HG02938 (cell line): ENCODE measurements around the gene SLC19A1.

Source experiments
- ATAC-seq: cut with Tn5 transposase; IDR thresholded peaks from one replicate; pipeline ENCODE4 v1.9.1; 2021; ENCODE audit warnings: mild to moderate bottlenecking, moderate library complexity; ENCODE audit not compliant: unreplicated experiment

The SLC19A1 gene

DNA sequence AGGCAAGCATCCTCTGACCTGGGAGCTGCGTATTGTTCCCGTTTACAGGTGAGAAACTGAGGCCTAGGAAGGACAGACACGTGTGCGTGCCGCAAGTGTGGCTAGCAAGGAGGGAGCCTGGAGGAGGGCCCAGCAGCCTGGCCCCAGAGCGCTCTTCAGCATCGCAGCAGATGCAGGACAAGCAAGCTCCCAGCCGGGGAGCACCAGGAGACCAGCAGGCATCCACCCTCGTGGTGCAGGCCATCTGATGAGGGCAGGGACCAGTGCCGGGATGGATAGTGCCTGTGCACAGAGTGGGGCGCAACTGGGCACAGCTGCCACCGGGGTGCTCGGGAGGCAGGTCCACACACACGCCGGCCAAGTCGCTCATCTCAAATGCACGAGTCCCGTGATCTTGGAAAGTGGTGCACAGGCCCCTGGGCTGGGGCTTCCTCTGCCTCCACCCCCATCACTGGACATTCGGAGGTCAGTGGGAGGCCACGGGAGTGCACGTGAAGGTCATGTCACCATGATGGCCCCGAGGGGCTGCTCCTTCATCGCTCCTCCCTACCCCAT, 82.2 kb downstream of the SLC19A1 start:
- no peak for ATAC-seq

DNA sequence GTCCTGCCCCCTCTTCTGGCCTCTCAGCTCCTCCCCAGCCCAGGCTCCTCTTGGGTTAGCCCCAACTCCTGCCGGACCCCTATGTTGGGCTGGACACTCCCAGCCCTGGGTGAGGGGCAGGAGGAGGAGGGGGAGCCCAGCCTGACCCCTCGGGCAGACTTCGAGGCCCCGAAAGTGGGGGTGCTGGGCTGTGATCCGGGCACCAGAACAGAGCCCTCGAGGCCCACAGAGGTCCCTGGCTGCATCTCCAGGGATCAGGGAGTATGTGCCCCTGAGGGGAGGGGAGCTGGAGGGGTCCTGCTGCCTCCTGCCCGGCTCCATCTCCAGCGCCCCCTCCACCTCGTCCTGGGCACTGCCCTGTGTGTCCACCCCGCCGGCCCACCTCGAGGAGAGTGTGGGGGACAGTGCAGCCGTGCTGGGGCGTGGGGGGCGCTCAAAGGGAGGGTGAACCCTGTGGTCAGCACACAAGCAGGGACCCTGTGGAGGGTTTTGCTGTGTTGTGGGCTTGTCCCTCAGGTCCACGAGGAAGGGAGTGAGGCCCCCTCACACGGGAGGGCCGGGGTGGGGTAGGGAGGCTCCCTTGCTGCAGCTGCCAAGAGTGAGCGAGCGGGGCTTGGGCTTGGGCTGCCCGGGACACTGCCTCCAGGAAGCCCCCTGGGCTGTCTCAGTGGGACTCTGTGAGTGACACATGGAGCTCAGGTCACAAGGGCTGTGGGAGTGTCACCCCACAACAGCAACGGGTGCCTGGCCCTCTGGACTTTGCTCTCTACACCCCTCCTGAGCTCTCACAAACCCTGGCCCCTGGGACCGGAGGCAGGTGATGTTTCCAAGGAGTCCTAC, 82.8 kb downstream of the SLC19A1 start:
- no peak for ATAC-seq

GRCh38 chr21:45458281-45459170, 83.7 kb downstream of the SLC19A1 start:
- no peak for ATAC-seq

DNA sequence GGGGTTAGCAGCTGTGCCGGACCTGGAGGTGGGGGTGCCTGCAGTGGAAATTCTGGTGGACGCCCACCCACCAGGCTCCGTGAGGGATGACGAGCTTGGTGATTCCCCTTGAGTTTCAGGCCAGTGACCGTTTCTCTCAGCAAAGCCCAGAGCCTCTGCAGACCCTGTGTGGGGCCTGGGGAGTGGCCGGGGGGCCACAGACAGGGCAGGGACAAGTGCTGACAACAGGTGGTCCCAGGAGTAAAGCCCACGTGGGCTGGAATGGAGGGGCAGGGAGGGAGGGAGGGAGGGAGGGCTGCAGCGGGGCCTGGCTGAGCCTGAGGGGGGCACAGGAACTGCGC, 84.4 kb downstream of the SLC19A1 start:
- no peak for ATAC-seq

DNA sequence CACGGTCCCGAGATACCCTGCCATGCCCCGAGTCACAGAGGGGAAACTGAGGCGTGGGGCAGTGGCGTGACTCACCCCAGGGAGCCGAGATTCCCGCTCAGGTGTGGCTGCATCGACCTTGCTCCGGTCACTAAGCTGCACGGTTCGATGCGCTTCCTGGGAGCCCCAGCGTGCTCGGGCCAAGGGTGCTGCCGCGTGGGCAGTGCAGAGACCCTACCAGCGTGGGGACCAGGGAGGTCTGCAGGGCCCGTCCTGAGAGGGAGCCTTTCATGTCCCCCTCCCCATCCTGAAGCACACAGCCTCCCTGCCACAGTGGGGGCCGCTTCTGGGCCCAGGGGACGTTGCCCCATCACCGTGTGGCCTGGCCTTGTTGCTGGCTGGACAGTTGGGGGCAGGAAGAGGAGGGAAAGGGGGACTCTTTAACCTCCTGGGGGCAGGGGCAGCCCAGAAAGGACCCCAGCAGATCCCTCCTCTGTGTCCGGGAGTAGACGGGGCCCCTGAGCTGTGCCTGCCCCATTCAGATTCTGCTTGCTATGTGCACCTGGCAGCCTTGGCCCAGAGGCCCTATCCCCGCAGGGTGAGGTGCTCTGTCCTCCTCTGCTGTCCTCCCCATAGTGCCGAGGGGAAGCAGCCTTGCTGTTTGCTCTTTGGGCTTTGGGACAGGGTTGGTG, 84.9 kb downstream of the SLC19A1 start:
- ATAC-seq, result no peak

- no peak for ATAC-seq
Measured at GRCh38 chr21:45456584-45457160, 85.6 kb downstream of the SLC19A1 start.

- no peak for ATAC-seq
Measured at GRCh38 chr21:45455674-45456583, 86.3 kb downstream of the SLC19A1 start.

GRCh38 chr21:45454926-45455673, 87.1 kb downstream of the SLC19A1 start:
- ATAC-seq, result no peak

DNA sequence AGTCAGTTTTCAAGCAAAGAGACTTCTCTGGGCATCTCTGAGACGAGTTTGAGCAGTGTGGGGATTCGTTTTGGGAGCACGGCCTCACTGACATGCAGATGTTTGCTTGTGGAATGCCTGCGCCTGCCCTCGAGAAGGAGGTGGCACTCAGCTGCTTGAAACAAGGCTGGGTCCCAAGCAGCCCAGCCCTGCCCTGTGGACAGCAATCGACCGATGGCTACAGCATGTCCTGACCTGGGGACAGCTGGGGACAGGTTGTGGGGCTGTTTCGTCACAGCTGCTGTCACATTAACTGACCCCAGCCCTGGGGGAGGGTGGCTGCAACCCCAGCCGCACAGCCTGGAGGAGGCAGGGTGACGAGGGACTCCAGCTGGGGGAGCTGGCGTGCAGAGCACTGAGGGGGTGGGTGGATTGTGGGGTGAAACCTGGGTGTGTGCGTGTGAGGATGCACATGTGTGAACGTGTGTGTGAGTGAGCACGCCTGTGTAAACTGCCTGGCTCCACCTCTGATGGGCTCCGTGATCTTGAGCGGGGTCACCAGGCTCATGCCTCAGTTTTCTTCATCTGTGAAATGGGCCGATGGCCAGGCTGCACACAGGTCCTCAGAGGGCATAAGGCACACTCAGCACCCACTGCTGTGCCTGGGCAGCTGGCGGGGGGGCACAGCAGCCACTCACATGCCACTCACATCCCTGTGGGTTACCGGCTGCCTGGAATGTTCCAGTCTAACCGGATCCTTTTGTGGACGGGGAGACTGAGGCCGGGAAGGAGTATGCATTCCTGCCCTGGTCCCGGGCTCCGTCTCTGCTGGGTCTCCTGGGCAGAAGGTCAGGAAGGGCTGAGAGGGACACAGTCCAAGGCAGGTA, 87.9 kb downstream of the SLC19A1 start:
- ATAC-seq, result no peak

DNA sequence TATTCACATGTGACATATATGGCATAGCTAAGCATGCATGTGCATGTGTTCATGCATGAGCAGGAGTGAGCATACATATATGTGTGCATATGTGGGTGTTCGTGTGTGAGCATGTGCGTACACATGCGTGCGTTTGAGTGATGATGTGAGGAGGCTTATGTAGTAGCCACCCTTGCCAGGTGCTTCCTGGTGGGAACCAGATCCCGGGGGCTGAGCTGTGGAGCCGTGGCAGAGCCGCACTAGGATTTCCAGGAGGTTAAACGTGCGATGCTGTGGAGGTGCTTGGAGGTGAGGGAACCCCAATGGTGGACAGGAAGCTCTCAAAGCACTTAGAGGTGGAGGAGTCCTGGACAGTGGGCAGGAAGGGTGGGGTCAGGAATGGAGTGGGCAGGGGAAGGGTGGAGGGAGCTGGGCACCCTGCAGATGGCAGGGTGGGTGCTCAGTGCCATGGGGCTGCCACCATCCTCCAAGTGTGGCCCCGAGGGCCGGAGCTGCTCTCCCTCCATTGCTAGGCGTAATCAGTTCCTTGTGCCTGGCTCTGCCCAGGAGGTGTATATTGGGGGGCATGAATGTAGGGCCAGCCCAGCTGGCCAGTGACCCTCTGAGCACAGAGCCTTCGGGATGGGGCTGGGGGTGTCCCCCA, 88.8 kb downstream of the SLC19A1 start:
- no peak for ATAC-seq

- no peak for ATAC-seq
Measured at GRCh38 chr21:45452696-45453307, 89.4 kb downstream of the SLC19A1 start.

- ATAC-seq, result no peak
Measured at GRCh38 chr21:45451771-45452182, 90.5 kb downstream of the SLC19A1 start.

DNA sequence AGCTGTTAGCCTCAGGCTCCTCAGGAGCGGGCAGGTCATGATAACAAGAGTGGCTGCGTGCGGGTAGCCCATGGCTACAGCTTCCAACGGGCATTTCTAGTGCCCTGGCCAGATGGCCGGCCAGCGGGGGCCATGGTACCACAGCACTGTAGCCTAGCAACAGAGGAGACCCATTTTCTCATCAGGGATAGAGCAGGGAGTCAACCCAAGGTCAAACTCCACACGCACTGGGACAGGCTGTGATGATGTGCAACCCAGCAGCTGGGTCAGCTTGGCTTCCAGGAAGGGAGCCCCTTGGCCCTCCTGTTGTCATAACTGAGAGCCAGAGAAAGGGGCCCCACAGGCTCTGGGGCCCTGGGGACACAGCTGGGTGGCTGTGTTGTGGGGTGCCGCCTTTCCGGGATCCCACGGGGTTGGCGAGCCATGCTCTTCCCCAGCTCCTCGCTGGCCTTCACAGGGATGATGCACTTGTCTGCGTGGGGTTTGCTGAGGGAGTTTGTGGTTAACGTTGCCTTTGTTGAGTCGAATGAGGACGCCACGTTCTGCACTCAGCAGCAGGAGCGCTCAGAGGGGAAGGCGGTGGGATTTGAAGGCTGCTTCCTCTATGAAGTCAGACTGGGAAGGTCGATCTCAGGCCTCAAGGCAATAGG, 91.0 kb downstream of the SLC19A1 start:
- ATAC-seq, result no peak

DNA sequence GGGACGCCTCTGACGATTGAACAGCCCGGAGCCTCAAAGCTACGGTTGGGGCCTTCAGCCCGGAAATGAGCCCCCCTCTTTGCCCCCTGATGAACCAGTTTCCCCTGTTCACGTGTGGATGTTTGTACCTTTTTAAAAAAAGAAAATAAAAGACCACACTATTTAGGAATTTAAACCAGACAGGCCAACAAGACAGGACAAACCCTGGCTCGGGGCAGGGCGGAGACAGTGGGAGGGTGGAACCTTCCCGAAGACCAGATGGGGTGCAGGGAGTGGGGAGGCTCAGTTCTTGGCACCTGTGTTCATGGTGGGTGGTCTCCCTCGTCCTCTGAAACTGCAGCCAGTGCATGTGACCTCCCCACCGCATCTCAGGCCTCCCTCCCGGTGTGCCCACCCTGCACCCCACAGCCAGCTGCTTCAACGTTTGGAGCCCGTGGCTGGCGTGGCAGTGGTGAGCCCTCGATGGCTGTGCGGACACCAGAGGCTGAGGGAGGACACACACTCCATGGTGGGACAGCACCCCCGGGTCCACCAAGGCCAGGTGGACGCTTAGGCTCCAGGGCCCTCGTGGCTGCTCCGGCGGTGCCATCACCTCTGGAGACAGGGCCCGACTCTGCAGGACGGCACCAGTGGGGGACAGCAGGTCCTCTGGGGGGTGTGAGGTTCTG, 91.7 kb downstream of the SLC19A1 start:
- ATAC-seq, result no peak

- ATAC-seq, result no peak
Measured at GRCh38 chr21:45449658-45450422, 92.4 kb downstream of the SLC19A1 start.
